HG03354 (cell line): ENCODE data around the gene OR2T29.
"Not testable (repeated sequence)": the region's sequence is repeated elsewhere in the genome, so short reads cannot be mapped to it uniquely, and the experiment has no call there.

Experiments used
- ATAC-seq: cut with Tn5 transposase; IDR thresholded peaks from one replicate; pipeline ENCODE4 v1.9.1; 2021; ENCODE audit warnings: mild to moderate bottlenecking; ENCODE audit not compliant: unreplicated experiment, poor library complexity, severe bottlenecking

The OR2T29 gene

DNA sequence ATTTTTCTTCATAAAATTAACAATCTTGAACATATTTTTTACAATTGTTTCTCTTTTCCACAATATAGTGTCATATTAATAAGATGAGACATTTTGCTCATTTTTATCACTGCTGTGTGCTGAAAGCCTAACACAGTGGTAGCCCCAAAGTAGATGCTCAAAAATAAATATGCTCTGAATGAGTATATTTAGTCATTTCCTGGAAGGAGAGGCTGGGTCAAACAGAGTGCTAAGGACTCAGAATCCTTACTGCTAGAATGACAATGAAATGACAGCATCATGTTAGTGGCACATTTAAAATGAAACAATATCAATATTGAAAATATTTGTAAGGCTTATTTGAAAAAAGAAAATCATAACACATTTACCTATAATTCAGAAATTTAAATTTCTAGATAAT, 25.1 kb downstream of the OR2T29 start:
- peak; percentile 51 for ATAC-seq

DNA sequence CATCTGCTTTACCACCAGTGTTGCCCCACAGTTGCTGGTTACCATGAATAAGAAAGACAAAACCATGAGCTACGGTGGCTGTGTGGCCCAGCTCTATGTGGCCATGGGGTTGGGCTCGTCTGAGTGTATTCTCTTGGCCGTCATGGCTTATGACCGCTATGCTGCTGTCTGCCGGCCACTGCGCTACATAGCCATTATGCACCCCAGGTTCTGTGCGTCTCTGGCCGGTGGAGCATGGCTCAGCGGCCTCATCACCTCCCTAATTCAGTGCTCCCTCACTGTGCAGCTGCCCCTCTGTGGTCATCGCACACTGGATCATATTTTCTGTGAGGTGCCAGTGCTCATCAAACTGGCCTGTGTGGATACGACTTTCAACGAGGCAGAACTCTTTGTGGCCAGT, 40.7 kb downstream of the OR2T29 start:
- ATAC-seq = no peak

DNA sequence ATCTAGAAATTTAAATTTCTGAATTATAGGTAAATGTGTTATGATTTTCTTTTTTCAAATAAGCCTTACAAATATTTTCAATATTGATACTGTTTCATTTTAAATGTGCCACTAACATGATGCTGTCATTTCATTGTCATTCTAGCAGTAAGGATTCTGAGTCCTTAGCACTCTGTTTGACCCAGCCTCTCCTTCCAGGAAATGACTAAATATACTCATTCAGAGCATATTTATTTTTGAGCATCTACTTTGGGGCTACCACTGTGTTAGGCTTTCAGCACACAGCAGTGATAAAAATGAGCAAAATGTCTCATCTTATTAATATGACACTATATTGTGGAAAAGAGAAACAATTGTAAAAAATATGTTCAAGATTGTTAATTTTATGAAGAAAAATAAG, 52.4 kb downstream of the OR2T29 start:
- not testable (repeated sequence) for ATAC-seq

DNA sequence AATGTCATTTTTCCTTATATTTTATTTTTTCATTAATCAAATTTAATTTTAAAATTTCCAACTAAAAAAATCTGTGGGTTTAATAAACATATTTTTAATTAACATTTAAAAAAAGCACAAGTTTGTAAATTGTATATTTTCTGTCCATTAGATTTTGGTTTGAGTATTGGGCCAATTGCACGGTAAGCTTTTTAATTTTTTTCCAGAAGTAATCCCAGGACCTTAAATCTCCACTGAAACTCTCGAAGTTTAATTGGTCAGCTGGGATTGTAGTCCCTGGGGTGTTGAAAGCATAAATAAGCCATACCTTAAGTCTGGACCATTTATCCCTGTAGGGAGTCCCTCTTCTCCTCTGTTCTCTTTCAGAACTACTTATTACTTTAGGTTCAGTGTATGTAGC, 54.8 kb downstream of the OR2T29 start, which contains the start of gene OR2G6:
OR2G6 (plus strand) TSS at position 301 of the 400 bp plus-strand sequence. CDS start 13,574 bp downstream, outside the sequence.
- ATAC-seq = not testable (repeated sequence)
